Stimulated activated CD8-positive, alpha-beta memory T cell treated with anti-CD3 and anti-CD28 coated beads, Interleukin-15, amount 100 ng/mL, for 48 hours (primary cell): ENCODE data around the gene DNAH10.
"Not testable (repeated sequence)": the region's sequence is repeated elsewhere in the genome, so short reads cannot be mapped to it uniquely, and the experiment has no call there.

ENCODE experiments used
- DNase-seq, 2 donors: peaks; one replicate each; pipeline ENCODE4 v3.0.0-alpha.2; 2020; ENCODE audit warnings: low read depth in 2 of 2

The DNAH10 gene

DNA sequence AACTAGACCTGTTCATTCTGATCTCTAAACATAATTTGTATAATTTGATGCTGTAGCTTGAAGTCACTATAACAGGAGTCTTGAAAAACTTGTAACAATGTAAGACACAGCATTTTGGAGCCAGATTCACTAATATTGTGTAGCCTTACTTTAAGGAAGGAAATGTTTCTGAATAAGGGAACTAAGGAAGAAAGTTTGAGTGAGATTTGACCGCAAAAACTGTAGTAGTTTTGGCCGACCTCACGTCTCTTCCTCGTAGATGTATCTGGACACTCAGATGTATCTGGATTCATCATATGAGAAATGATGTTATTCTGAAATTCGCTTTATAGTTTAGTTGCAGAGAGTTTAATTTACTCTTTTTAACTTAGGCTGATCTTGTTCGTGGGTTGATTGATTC, 13.9 kb upstream of the DNAH10 start:
- no peak for DNase-seq

DNA sequence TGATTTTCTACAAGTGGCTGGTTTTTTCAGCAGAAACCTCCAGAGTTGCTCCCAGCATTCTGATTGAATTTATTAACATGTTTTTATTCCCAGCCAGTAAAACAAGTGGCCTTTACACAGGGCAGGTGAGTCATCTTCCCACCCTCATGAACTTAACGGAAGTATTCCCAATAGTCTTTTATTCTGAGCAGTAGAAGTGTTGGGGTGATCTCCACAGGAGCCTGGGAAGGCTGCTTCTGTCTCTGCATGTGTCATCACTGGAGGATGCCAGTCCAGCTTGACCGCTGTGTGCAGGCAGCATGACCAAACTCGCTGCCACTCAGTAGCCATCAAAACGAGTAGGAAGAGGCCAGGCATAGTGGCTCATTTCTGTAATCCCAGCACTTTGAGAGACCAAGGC, 13.4 kb upstream of the DNAH10 start:
- no peak for DNase-seq

DNA sequence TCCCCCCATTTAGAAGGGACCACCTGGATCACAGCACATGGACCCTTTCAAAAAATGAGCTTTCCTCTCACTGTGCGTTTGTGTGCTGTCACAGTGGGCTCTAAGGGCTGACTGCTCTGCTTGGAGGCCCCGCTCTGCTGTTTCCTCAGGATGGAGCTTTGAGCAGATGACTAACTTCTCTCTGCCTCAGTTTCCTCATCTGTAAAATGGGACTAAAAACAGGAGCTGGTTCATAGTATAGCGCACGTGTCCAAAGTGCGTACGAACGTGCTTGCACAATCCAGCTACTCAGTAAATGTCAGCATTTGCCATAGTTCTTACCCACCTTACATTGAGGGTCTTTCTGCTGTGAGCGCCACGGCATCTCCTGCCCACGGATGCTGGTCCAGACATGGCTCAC, 12.7 kb upstream of the DNAH10 start:
- DNase-seq: no peak

DNA sequence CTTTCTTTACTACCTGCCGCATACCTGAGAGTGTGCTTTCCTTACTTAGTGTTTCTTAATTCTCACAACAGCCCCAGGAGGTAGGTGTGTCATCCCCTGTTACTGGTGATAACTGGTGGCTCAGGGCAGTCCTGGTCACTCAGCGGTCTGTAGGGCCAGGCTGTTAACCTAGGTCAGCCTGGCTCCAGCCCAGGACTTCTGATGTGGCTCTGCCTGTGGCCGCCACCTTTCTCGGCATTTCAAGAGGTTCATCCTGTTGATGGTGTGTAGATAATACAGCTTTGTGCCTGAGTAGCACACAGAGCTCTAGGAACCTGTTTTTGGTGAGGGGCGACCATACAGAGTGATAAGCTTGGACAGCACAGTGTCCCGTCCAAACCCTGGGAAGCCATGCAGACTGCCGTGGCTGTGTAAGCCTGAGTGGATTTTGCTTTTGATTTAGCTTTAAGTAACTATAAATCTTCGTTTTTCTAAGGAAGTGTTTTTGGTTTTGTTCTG, 11.9 kb upstream of the DNAH10 start:
- DNase-seq: no peak

DNA sequence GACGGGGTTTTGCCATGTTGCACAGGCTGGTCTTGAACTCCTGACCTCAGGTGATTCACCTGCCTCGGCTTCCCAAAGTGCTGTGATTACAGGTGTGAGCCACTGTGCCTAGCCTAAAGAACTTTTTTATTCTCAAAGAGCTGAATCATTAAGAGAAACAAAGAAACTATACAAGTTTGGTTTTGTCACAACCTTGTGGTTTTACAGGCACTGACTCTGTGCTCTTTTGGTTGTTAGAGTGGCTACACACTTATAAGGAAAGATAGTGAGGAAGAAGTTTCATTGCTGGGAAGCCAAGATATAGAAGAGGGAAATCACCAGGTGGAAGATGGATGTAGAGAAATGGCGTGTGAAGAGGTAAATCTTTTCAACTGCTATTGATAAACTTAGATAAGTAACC, 10.1 kb upstream of the DNAH10 start:
- no peak for DNase-seq

DNA sequence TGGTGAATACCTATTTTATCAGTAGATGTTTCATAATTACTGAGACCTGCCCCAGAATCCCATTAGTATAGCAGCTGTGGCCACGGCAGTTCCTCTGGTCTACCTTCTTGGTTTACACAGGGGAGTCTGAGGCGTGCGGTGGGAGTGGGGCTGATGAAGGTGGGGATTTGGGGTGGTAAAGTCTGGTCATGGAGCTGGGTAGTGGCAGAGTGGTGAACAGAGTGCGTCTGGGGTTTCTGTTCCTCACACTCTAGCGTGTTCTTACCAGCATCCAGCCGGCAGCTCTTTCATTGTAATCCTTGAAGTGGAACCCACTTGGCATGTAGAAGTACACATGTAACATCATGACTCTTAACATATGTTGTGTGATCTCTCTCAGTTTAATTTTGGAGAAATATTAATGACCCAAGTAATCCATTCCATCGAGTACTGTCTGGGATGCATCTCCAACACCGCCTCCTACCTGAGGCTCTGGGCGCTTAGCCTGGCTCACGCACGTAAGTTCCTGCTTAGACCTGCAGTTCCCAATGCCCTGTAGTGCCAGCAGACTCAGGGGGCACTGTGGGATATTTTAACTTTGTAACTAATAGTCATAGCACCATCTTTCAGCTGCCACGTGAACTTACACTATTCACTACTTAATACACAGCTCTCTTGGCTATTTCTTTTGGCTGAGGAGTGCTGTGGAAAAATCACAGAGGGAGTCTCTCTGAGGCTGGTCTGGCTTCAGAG, 7.9 kb upstream of the DNAH10 start:
- no peak for DNase-seq

DNA sequence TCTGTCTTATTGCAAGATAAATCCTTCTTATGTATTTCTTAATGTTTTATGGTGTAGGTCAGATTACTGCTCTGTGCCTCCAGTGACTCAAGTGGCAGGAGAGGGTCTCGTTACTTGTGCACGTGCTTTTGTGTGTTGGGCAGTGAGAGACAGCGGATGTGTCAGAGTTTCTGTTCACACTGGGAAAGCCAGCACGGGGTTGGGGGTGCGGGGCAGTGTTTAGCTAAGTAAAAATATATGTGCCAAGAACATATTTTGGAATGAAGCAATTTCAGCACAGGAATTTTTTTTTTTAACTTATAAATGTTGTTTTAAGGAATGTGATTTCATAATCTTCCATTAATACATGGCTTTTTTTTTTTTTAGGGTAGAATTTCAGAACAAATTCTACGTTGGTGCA, 4.5 kb upstream of the DNAH10 start:
- no peak for DNase-seq

DNA sequence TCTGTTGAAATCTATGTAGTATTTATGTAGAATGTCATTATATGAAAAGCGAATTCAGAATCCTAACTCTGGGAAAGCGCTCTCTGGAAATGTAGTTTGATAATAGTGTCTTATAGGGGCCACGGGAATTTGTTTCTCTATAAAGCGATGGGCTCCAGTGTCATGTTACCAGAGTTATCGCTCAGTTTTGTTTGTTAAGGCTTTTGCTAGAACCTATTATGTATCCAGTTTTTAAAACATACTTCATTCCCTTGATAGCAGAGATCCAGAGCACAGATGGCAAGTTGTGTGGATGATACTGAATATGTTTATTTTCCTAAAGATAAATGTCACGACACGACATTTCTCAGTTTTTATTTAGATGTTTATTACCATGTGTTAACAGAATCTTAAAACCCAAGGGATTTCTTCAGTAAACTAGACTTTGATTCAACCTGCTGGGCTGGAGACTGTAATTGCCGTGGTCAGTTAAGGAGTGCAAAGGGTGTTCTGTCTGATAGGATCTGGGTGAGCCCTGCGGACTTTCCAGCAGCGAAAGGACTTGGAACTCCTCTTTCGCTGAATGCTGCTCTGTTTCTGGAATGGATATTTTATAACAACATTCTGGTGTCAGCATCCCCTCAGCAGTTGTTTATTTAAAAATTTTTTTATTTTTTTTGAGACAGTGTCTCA, 1.7 kb upstream of the DNAH10 start:
- DNase-seq: no peak

DNA sequence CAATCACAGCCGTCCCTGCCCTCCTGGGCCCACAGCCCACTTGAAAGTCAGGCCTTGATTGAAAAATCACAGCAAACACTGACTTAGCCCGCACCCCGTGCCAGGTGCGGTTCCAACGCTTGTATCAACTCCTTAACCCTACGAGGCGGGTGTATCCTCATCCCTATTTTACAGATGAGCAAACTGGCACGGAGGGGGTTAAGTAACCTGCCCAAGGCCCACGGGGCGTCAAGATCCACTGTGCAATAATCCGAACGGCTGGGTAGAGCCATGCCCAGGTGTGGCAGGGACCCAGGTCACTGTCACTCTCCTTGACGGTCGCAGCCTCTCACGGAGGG, 583 bp downstream of the DNAH10 start:
- DNase-seq: no peak

DNA sequence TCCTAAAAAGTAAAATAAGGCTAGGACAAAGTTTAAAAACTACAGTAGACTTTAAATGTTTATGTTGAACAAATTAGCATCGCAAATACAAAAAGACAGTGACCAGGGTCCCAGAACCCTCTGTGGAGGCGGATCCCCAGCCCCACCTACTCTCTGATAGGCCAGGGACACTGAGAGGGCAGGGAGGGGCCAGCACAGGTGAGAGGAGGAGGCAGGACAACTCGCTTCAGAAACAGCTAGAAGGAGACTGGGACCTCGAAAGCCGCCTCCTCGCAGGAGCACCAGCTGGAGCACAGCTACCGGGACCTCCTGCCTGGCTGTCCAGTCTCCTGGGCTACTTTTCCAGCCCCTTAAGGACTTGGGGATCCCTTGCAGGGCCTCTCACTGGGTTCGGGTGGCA, 992 bp downstream of the DNAH10 start:
- no peak for DNase-seq

DNA sequence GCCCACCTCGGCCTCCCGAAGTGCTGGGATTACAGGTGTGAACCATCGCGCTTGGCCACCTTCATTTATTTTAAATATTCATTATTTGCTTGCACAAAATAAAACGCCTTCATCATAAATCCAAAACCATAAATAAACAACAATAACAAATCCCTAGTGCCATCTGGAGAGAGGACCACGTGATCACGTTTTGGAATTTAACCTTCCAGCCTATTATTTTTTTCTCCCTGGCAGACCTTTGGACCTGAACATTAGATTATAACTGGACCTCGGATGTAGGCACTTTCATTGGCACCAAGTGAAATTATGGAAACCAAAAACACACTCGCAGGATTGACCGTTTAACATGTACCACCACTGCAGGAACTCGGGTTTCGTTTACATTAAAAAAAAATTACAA, 2.0 kb downstream of the DNAH10 start:
- no peak for DNase-seq

DNA sequence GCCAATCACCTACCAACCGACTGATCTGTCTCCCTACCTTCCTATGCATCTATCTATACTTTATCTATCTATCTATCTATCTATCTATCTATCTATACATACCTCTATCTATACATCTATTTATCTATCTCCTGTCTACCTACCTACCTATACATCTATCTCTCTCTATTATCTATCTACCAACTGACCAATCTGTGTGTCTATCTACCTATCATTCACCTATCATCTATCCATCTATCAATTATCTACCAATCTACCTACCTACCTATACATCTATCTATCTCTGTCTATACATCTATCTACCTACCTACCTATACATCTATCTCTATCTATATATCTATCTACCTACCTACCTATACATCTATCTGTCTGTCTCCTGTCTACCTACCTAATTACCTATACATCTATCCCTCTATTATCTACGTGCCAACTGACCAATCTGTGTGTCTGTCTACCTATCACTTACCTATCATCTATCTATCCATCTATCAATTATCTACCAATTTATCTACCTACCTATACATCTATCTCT, 3.5 kb downstream of the DNAH10 start:
- no peak for DNase-seq

DNA sequence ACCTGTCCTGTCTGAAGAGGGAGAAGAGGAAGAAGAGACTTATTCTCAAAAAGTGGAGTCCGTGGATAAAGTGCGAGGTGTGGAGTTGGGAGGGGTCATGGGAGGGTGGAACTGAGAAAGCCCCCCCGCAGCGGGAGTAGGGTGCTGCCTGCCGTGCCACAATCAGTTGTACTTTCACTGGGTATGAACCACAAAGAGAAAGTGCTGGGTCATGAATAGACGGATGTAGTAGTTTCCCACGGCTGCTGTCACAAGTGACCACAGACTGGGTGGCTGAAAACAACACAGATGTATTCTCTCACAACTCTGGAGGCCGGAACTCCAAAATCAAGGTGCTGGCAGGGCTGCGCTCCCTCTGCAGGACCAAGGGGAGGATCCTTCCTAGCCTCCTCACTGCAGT, 5.5 kb downstream of the DNAH10 start:
- peak; percentile 2 to 19 for DNase-seq

DNA sequence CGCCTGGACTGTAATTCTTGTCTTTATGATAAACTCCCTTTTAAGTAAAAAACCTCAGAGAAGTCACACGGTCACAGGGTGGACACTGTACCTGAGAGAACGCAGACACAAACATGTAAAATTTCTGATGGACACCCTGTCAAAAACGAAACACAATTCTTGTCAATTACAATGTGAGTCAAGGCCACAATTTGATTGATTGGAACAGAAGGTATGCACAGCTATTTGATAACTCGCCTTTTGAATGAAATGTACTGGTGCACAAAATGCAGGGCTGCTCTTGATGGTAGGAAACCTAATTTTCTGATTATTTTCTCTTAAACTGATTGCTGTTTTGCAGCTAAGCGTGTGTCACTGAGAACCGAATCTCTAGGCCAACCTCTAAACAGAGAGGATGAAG, 9.2 kb downstream of the DNAH10 start:
- no peak for DNase-seq

DNA sequence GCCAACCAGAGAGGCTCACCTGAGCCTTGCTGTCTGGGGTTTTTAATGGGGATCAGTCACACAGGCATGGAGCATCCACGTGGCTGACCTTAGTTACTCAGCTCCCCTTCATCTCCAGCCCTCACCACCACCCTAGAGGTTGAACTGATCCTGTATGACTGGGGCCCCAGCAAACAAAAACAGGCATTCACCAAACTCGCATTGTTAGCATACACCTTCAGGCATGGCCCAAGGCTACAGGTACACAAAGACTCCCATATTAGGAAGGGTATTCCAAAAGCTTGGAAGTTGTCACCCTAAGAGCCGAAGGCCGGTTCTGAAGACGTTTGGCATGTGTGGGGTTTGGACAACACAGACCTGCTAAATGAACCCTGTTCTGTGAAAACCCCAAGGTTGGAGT, 10.0 kb downstream of the DNAH10 start:
- no peak for DNase-seq

DNA sequence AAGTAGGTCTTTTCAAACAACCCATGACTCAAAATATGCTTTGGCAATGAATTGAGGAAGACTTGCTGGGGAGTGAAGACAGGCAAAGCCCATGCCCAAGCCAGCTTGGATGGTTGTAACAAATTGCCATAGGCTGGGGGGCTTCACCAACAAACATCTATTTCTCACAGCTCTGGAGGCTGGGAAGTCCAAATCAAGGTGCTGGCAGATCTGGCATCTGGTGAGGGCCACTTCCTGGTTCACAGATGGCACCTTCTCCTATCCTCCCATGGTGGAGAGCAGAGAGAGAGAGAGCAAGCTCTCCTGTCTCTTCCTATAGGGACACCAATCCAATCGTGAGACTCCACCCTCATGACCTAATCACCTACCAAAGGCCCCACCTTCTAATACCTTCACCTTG, 11.3 kb downstream of the DNAH10 start:
- DNase-seq: no peak

DNA sequence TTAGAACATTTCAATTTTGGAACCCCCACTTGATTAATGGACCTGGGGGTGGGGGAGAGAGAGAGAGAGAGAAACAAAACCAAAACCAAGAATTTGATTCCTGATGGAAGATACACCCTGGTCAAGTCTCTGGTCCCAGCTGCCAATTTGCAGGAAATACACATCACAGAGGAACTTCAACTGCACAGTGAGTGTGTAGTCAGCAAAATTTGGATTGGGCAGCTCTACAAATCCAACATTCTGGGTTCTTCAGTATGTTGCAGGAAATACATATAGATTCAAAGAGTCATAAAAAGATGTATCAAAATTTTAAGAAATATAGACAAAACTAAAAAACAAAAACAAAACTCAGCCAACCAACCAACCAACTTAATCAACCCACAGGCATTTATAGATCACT, 17.4 kb downstream of the DNAH10 start:
- no peak for DNase-seq

DNA sequence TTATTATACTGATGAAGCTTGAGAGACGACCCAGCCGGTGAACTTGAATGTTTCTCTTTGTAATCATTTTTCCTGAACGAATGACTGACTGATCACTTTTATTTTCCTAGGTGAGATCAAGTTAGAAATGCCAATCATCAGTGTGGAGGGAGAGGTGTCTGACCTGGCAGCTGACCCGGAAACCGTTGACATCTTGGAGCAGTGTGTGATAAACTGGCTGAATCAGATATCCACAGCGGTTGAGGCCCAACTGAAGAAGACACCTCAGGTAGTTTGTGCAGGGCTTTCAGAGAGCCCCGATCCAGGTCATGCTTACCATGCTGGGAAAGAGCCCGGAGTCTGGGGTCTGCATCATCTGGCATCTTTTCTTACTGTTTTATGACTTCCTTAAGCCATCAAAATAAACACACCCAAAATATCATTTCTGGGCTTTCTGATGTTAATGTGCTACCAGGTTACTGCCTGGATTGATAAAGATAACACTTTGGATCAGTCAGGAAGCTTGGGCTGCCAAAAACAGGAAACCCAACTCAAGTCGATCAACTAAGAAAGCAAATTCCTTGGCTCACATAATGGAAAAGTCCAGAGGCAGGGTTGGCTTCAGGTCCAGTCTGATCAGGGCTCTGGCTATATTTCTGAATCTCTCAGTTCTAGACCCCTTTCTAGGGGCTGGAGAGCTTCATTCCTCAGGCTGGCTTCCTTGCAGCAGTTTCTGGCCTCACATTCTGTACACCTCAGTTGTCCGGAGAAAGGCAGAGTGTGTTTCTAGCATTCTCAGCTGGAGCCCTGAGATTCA, 21.1 kb downstream of the DNAH10 start:
- no peak for DNase-seq

DNA sequence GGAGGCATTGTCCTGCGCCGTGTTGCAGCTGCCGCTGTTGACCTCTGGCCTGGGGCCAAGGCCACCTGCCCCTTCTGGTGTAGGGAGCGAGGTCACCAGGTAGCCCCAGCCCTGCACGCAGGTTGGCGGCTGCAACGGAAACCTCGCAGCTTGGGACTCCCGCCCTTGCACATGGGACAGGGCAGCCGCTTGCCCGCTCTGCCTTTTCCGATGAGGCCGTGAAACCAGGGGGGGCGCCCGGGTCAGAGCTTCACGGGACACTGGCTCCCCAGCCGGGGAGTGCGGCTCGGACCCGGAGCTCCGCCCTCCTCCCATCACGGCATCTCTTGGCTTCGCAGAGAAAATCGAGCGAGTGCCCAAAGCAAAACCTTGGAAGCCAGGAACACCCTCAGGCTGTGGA, 25.4 kb downstream of the DNAH10 start:
- DNase-seq: no peak

DNA sequence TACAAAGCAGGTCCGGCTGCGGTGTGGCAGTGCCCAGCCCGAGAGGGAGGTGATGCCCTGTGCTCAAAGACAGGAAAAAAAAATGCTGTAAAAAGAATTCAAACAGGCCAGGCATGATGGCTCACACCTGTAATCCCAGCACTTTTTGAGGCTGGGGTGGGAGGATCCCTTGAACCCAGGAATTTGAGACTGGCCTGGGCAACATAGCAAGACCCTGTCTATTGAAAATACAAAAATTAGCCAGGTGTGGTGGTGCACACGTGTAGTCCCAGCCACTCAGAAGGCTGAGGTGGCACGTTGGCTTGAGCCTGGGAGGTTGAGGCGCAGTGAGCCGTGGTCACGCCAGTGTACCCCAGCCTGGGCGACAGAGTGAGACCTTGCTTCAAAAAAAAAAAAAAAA, 26.4 kb downstream of the DNAH10 start:
- no peak for DNase-seq

DNA sequence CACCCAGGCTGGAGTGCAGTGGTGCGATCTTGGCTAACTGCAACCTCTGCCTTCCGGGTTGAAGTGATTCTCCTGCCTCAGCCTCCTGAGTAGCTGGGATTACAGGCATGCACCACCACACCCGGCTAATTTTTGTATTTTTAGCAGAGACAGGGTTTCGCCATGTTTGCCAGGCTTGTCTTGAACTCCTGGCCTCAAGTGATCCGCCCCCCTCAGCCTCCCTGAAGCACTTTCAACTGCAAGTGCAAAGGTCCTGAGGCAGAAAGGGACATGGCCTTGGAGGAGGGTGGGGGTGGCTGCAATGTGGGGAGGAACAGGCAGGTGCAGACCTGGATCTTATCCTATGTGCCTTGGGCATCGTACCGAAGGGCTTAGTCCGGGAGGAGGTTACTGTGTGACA, 27.3 kb downstream of the DNAH10 start:
- not testable (repeated sequence) for DNase-seq

DNA sequence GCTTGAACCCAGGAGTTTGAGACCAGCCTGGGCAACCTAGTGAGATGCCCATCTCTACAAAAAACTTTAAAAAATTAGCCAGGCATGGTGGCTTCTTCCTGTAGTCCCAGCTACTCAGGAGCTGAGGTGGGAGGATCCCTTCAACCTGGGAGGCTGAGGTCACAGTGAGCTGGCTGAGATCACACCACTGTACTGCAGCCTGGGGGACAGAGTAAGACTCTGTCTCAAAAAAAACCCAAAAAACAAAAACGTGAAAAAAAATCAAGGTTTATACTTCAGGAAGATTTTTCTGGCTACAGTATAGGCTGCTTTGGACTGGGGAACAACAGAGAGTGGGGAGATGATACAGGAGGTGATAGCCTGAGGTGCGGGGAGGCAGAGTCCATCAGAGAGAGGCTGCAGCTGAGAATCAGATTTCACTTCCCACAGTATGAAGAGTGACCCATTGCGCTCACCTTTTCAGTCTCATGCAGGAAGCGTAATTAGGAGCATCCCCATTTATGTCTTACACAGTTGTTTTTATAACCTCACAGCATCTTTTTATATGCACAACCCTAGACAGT, 28.9 kb downstream of the DNAH10 start:
- no peak for DNase-seq
